T-cell (primary cell): ENCODE measurements around the gene TRMT11. TPM values are rescaled to one million over a fixed set of nuclear protein-coding genes. Genes with fewer than 3 reads are reported as not detected.
"Not testable (repeated sequence)": the region's sequence is repeated elsewhere in the genome, so short reads cannot be mapped to it uniquely, and the experiment has no call there.

Experiments used
- ATAC-seq, 4 experiments: fragments of 200-7000 bp in 3 of 4; fragments of 150-1000 bp in 1 of 4; cut with Tn5 transposase; replicated peaks in 1 of 4; 1 replicate in 3 of 4; 2 replicates in 1 of 4; pipeline ENCODE4 v1.10.0; 2021; ENCODE audit warnings: moderate library complexity in 3 of 4, mild to moderate bottlenecking in 2 of 4, moderate number of reproducible peaks in 1 of 4
- CTCF ChIA-PET, 2 donors: fragments of 300-600 bp; sonication (Branson Sonifier 250); formaldehyde crosslinking; loops; one replicate each; lab custom pipeline; 2022; ENCODE audit warnings: antibody characterized with exemption in 2 of 2; lab: Charles Lee
- POLR2A ChIA-PET, 2 donors: fragments of 300-600 bp; sonication (Branson Sonifier 250); formaldehyde crosslinking; loops; one replicate each; lab custom pipeline; 2022; ENCODE audit warnings: antibody characterized with exemption in 2 of 2; lab: Charles Lee
- DNase-seq, 35 experiments: peaks; one replicate each; pipeline versions ENCODE4 v3.0.0 to v3.0.0-alpha.2; 2013 to 2023
- H3K27ac ChIP-seq: one replicate; pipeline ENCODE4 v1.5.1; 2013; ENCODE audit warnings: low read length
- H3K27me3 ChIP-seq, 2 experiments: replicated peaks in 1 of 2; 1 replicate in 1 of 2; 2 replicates in 1 of 2; pipeline versions ENCODE4 v1.6.1 to v1.7.0; 2013; ENCODE audit warnings: low read length in 1 of 2, mixed read lengths in 1 of 2; ENCODE audit not compliant: control insufficient read depth in 2 of 2, insufficient read depth in 2 of 2; ENCODE audit errors: extremely low read depth in 1 of 2
- H3K36me3 ChIP-seq, 2 donors: 1 replicate in 1 of 2; 2 replicates in 1 of 2; pipeline versions ENCODE4 v1.6.1 to v1.7.0; 2013; ENCODE audit warnings: low read length in 1 of 2; ENCODE audit not compliant: control insufficient read depth in 2 of 2, insufficient read depth in 1 of 2; ENCODE audit errors: extremely low read depth in 1 of 2
- H3K4me1 ChIP-seq, 2 experiments: 1 replicate in 1 of 2; 2 replicates in 1 of 2; pipeline versions ENCODE4 v1.6.1 to v1.7.0; 2013; ENCODE audit warnings: low read length in 2 of 2, mixed read lengths in 1 of 2; ENCODE audit not compliant: insufficient read depth in 2 of 2, control insufficient read depth in 1 of 2; ENCODE audit errors: extremely low read depth in 1 of 2
- H3K4me3 ChIP-seq, 2 donors: 1 replicate in 1 of 2; 2 replicates in 1 of 2; pipeline versions ENCODE4 v1.5.1 to v1.7.0; 2013; ENCODE audit warnings: mild to moderate bottlenecking in 2 of 2, low read length in 1 of 2, moderate library complexity in 1 of 2; ENCODE audit not compliant: control insufficient read depth in 1 of 2; ENCODE audit errors: extremely low read depth in 1 of 2
- H3K9me3 ChIP-seq: 2 replicates; pipeline ENCODE4 v1.7.0; 2013
- H3K27ac Mint-ChIP-seq, 2 donors: one replicate each; pipeline ENCODE4 v1.8.0; 2020 to 2021; ENCODE audit warnings: mild to moderate bottlenecking in 2 of 2, mixed read lengths in 2 of 2
- H3K27me3 Mint-ChIP-seq, 2 donors: one replicate each; pipeline ENCODE4 v1.8.0; 2021 to 2022; ENCODE audit warnings: mixed read lengths in 2 of 2
- H3K36me3 Mint-ChIP-seq: one replicate; pipeline ENCODE4 v1.8.0; 2021; ENCODE audit warnings: mixed read lengths
- H3K4me1 Mint-ChIP-seq, 3 donors: one replicate each; pipeline ENCODE4 v1.8.0; 2020 to 2022; ENCODE audit warnings: mixed read lengths in 3 of 3, mild to moderate bottlenecking in 1 of 3
- H3K4me3 Mint-ChIP-seq, 3 donors: one replicate each; pipeline ENCODE4 v1.8.0; 2020 to 2022; ENCODE audit warnings: mild to moderate bottlenecking in 3 of 3, mixed read lengths in 3 of 3, moderate library complexity in 3 of 3
- H3K9me3 Mint-ChIP-seq, 3 donors: one replicate each; pipeline ENCODE4 v1.8.0; 2020 to 2022; ENCODE audit warnings: mixed read lengths in 3 of 3
- WGBS: methylation state at CpG from one replicate; pipeline ENCODE4 v1.1.5; 2013; ENCODE audit warnings: missing lambda C conversion rate; ENCODE audit not compliant: insufficient coverage; 5-methylcytosine and 5-hydroxymethylcytosine counted together
- total RNA-seq, 35 experiments: library from RNA in 6 of 35; stranded (reverse) in 6 of 35; fragments of 120-200 nt in 1 of 35; gene quantifications; one replicate each; pipeline versions ENCODE4 v1.2.1 to v1.2.4 and lab custom pipeline; 2013 to 2026

TRMT11 gene
- total RNA-seq, 5 donors from 2014 or later (not counting 1 experiment from before 2014, with no cell fraction given): 14.2 to 30.3 (median 21.6) TPM

DNA sequence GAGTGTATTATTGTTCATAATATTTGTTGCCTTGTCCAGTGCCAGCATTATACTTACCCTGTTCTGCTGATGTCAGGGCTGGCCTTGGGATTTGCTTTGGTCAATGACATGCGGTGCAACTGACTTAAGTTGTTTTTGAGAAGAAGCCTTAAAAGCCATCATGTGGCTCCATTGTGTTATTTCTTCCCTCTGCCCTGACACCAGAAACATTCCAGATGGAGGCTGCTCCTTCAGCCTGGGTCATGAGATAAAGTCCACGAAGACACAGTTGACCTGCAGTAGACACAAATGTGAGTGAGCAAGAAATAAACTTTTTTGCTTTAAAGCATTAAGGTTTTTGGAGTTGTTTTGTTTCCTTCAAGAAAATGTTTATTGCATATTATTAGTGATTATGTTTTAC, 37.3 kb upstream of the TRMT11 start:
- Histone ChIP-seq H3K27me3 (peaks cover 0 to 7% of the 10 kb centered on the region in 2 experiments), H3K36me3 (no peaks in the 10 kb centered on the region), H3K27ac (no peak overlapping the region), H3K4me3 (no peak overlapping the region), H3K4me1 (no peaks in the 10 kb centered on the region), H3K9me3 (no peaks in the 10 kb centered on the region)
- WGBS: no CpG with 5 or more reads among the region's 2 CpGs
- Mint-ChIP-seq H3K4me3 (no peak overlapping the region), H3K27me3 (peaks cover 3 to 11% of the 10 kb centered on the region in 2 donors), H3K27ac (no peak overlapping the region), H3K9me3 (no peaks in the 10 kb centered on the region), H3K4me1 (peaks cover 0 to 3% (median under 1%) of the 10 kb centered on the region in 3 donors), H3K36me3 (no peaks in the 10 kb centered on the region)
- POLR2A ChIA-PET: interaction anchor here in 1 of 2 donors (0.7 kb wide), 1 partner anchor 51 kb away, joined by 3 read pairs; no protein-coding TSS in a partner anchor
- CTCF ChIA-PET: no interaction called here
- ATAC-seq (no peak), DNase-seq (no peak)

DNA sequence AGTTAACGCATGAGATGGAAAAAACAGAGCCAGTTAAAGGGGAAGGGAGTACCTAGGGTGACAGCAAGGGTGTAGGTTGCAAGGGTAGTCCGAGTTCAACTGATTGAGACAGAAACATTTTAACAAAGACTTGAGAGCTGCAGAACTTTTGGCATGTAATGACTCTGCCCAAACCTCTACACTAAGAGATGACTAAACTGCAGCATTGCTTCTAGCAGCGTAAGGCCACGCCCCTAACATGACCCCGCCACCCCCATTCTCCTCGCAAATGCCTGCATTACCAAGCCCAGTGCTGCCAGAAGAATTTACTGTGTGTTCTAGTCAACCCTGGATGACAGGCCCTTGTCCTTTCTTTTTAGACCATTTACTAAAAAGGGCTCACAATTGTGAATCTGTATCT, 36.0 kb upstream of the TRMT11 start:
- Histone ChIP-seq H3K27me3 (peaks cover 0 to 7% of the 10 kb centered on the region in 2 experiments), H3K36me3 (no peaks in the 10 kb centered on the region), H3K4me1 (no peaks in the 10 kb centered on the region), H3K9me3 (no peaks in the 10 kb centered on the region), H3K4me3 (no peak overlapping the region), H3K27ac (no peak overlapping the region)
- Mint-ChIP-seq H3K27ac (no peak overlapping the region), H3K27me3 (peaks cover 3 to 11% of the 10 kb centered on the region in 2 donors), H3K4me3 (no peak overlapping the region), H3K9me3 (no peaks in the 10 kb centered on the region), H3K36me3 (no peaks in the 10 kb centered on the region), H3K4me1 (peaks cover 0 to 3% (median 0%) of the 10 kb centered on the region in 3 donors)
- DNase-seq (no peak), ATAC-seq (no peak)
- 65% methylated on average over 5 of the region's 6 CpGs for WGBS
- ChIA-PET CTCF (no interaction called here), POLR2A (interaction anchor here in 1 of 2 donors (1.0 kb wide), 1 partner anchor 20 kb away, joined by 3 read pairs; no protein-coding TSS in a partner anchor)

DNA sequence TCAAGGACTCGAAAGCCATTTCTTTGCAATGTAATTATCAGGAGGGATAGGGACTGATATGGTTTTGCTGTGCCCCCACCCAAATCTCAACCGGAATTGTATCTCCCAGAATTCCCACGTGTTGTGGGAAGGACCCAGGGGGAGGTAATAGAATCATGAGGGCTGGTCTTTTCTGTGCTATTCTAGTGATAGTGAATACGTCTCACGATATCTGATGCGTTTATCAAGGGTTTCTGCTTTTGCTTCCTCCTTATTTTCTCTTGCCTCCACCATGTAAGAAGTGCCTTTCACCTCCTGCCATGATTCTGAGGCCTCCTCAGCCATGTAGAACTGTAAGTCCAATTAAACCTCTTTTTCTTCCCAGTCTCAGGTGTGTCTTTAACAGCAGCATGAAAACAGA, 35.6 kb upstream of the TRMT11 start:
- H3K36me3 ChIP-seq, H3K4me3 ChIP-seq, H3K27ac ChIP-seq, ATAC-seq, H3K4me1 Mint-ChIP-seq, H3K36me3 Mint-ChIP-seq, H3K27ac Mint-ChIP-seq, H3K4me3 Mint-ChIP-seq, H3K4me1 ChIP-seq, H3K9me3 ChIP-seq, H3K9me3 Mint-ChIP-seq, H3K27me3 ChIP-seq, DNase-seq: not testable (repeated sequence)
- POLR2A ChIA-PET: interaction anchor here in 1 of 2 donors (1.0 kb wide), 1 partner anchor 19 kb away, joined by 3 read pairs; no protein-coding TSS in a partner anchor
- WGBS: no CpG with 5 or more reads among the region's 6 CpGs
- H3K27me3 Mint-ChIP-seq: peaks cover 3 to 11% of the 10 kb centered on the region in 2 donors
- CTCF ChIA-PET: interaction anchor here in 1 of 2 donors (0.9 kb wide), 1 partner anchor 44 kb away, joined by 4 read pairs; no protein-coding TSS in a partner anchor

DNA sequence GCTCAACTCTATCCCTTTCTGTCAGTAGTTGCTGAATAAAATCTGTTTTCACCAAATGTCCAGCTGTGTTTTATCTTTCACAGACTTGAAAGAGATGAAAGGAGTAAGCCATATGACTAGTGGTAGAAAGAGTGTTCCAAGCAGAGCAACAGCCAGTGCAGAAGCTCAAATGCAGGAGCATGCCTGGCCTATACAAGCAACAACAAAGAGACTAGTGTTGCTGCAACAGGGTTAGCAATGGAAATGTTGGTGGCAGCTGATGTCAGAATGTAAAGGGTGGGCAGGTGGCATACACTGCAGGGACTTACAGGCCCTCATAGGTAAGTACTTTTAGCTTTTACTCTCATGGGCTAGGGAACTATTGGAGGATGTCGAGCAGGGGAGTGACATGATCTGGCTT, 35.0 kb upstream of the TRMT11 start:
- DNase-seq: no peak
- 100% methylated on average over 1 of the region's 1 CpG for WGBS
- ATAC-seq: no peak
- Mint-ChIP-seq H3K27me3 (peaks cover 3 to 11% of the 10 kb centered on the region in 2 donors), H3K36me3 (no peaks in the 10 kb centered on the region), H3K4me3 (no peak overlapping the region), H3K27ac (no peak overlapping the region), H3K9me3 (no peaks in the 10 kb centered on the region), H3K4me1 (peaks cover 0 to 9% (median 5%) of the 10 kb centered on the region in 3 donors)
- Histone ChIP-seq H3K4me3 (no peak overlapping the region), H3K27ac (no peak overlapping the region), H3K4me1 (no peaks in the 10 kb centered on the region), H3K9me3 (no peaks in the 10 kb centered on the region), H3K27me3 (peaks cover 0 to 7% of the 10 kb centered on the region in 2 experiments), H3K36me3 (no peaks in the 10 kb centered on the region)
- CTCF ChIA-PET: interaction anchor here in 1 of 2 donors (0.9 kb wide), 1 partner anchor 44 kb away, joined by 4 read pairs; no protein-coding TSS in a partner anchor
- POLR2A ChIA-PET: interaction anchor here in 1 of 2 donors (1.0 kb wide), 1 partner anchor 19 kb away, joined by 3 read pairs; no protein-coding TSS in a partner anchor

DNA sequence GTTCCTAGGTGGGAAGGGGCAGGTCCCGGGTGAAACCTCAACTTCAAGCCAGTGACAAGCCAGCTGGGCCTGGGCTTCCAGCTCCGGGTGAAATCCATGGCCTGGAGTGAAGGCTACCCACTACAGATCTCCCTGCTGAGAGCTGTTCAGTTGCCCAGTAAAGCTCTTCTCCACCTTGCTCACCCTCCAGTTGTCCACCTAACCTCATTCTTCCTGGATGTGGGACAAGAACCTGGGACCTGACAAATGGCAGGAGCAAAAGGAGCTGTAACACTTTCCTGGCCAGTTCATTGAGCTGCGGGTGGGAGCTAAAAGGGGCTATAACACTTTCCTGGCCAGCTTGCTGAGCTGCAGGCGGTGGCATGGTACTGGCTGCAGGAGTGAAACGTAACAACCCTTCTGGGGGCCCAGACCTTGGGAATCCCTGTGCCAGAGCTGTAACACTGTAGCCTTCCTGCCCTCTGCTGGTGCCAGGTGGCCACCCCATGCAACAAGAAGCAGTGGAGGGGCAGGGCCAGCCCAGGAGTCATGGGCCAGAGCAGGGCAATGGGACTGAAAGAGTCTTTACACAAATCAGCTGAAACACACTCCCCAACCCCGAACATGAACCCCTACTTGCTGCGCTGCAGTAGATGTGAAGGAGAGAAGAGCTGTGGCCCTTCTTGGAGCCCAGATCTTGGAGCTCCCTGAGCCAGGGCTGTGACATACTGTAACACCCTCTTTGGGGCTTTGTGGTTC, 33.4 kb upstream of the TRMT11 start:
- ATAC-seq: no peak
- ChIA-PET CTCF (interaction anchor here (0.6 to 1.2 kb wide), 2 partner anchors 64 to 161 kb away, joined by 3 read pairs; no protein-coding TSS in a partner anchor), POLR2A (no interaction called here)
- DNase-seq: peak in 1 of 35 experiments; percentile 8
- Histone ChIP-seq H3K4me1 (peaks cover 2 to 9% of the 10 kb centered on the region in 2 experiments), H3K27ac (no peak overlapping the region), H3K9me3 (no peaks in the 10 kb centered on the region), H3K27me3 (peaks cover 0 to 7% of the 10 kb centered on the region in 2 experiments), H3K36me3 (no peaks in the 10 kb centered on the region), H3K4me3 (no peak overlapping the region)
- H3K9me3 Mint-ChIP-seq: no peaks in the 10 kb centered on the region
- H3K27me3 Mint-ChIP-seq: peaks cover 3 to 11% of the 10 kb centered on the region in 2 donors
- H3K4me3 Mint-ChIP-seq: no peak overlapping the region
- peaks cover 0 to 9% (median 7%) of the 10 kb centered on the region in 3 donors for H3K4me1 Mint-ChIP-seq
- WGBS: 76% methylated on average over 4 of the region's 7 CpGs
- no peak overlapping the region for H3K27ac Mint-ChIP-seq
- no peaks in the 10 kb centered on the region for H3K36me3 Mint-ChIP-seq

DNA sequence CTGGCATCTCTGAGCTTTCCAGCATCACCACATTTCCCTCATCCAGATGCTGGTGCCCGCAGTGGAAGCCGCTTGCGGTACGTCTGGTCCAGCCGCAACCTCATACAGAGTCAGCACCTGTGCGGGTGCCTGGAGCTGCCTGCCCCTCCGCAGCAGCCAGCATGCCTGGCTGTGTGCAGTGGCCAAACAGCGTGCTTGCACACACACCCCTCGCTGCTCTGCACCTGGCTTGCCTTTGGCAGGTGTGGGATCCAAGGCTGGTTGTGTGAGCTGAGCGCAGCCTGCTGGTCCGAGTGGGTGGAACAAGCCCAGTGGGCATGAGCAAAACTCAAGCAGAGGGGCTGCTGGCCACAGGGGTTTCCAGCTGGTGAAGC, 32.9 kb upstream of the TRMT11 start:
- Histone ChIP-seq H3K27me3 (peaks cover 0 to 7% of the 10 kb centered on the region in 2 experiments), H3K36me3 (no peaks in the 10 kb centered on the region), H3K9me3 (no peaks in the 10 kb centered on the region), H3K4me3 (no peak overlapping the region), H3K4me1 (peaks cover 7 to 14% of the 10 kb centered on the region in 2 experiments), H3K27ac (no peak overlapping the region)
- ChIA-PET POLR2A (no interaction called here), CTCF (interaction anchor here (0.6 to 1.2 kb wide), 2 partner anchors 64 to 162 kb away, joined by 3 read pairs; no protein-coding TSS in a partner anchor)
- Mint-ChIP-seq H3K4me3 (no peak overlapping the region), H3K27me3 (peaks cover 3 to 11% of the 10 kb centered on the region in 2 donors), H3K9me3 (no peaks in the 10 kb centered on the region), H3K4me1 (peaks cover 0 to 9% (median 7%) of the 10 kb centered on the region in 3 donors), H3K27ac (no peak overlapping the region), H3K36me3 (no peaks in the 10 kb centered on the region)
- 82% methylated on average over 10 of the region's 11 CpGs for WGBS
- DNase-seq (peak in 1 of 35 experiments; percentile 5), ATAC-seq (no peak)
